BJ (cell line): Measurements from ENCODE around the gene LGR5. TPM values are rescaled to one million over a fixed set of nuclear protein-coding genes. Genes with fewer than 3 reads are reported as not detected.

Source experiments
- CTCF ChIA-PET: fragments of 350-600 bp; formaldehyde crosslinking; extraction: SDS; loops from one replicate; lab custom pipeline; 2021; ENCODE audit warnings: antibody characterized with exemption, inconsistent platforms; lab: Yijun Ruan, JAX
- POLR2A ChIA-PET: fragments of 300-600 bp; sonication (Branson Sonifier 250); formaldehyde crosslinking; extraction: SDS; loops from one replicate; lab custom pipeline; 2021; ENCODE audit warnings: antibody characterized with exemption; lab: Charles Lee
- DNase-seq: peaks from one replicate; pipeline ENCODE4 v3.0.0-alpha.2; 2011; ENCODE audit warnings: low read depth
- H3K27me3 ChIP-seq: 2 replicates; pipeline ENCODE4 v1.6.0; 2011; ENCODE audit warnings: low read length; ENCODE audit not compliant: control insufficient read depth, insufficient read depth
- H3K36me3 ChIP-seq: 2 replicates; pipeline ENCODE4 v1.5.1; 2011; ENCODE audit warnings: low read length; ENCODE audit not compliant: control insufficient read depth, insufficient read depth
- H3K4me3 ChIP-seq: 2 replicates; pipeline ENCODE4 v1.5.1; 2011; ENCODE audit warnings: low read depth, mild to moderate bottlenecking, control low read depth, low read length
- CTCF ChIP-seq: IDR thresholded peaks from 2 replicates; pipeline ENCODE4 v1.5.1; 2011; ENCODE audit warnings: low read depth, mild to moderate bottlenecking, control low read depth, inconsistent platforms, low read length, moderate library complexity; ENCODE audit not compliant: insufficient read depth
- polyA minus RNA-seq: library from RNA; depleted of rRNA, polyadenylated mRNA; stranded (reverse); fragments of >200 nt; gene quantifications from 2 replicates; pipeline ENCODE4 v1.2.3, GENCODE V29; 2011; rRNA and poly(A)+ RNA removed
- polyA plus RNA-seq: library from polyadenylated mRNA; depleted of rRNA; stranded (reverse); fragments of >200 nt; gene quantifications from 2 replicates; pipeline ENCODE4 v1.2.3, GENCODE V29; 2011; rRNA removed

Gene LGR5
- 0.09 and 0.23 TPM in 2 replicates for polyA plus RNA-seq
- 0.05 TPM in 1 of 2 replicates, not detected in the other for polyA minus RNA-seq

GRCh38 chr12:71439613-71440344 lies at the start of gene LGR5:
TSS of gene LGR5 (plus strand) at chr12:71439798. CDS start at chr12:71440081, 283 bp downstream.
- ChIA-PET POLR2A (no interaction called here), CTCF (interaction anchor here (0.6 to 1.7 kb wide), 2 partner anchors 16 to 303 kb away, joined by 3 to 5 read pairs; no protein-coding TSS in a partner anchor)
- TF ChIP-seq CTCF, result no peak
- DNase-seq, result no peak
- no peaks in the 10 kb centered on the region for H3K36me3 ChIP-seq
- H3K4me3 ChIP-seq, result peak within 1 kb of the TSS; percentile 28
- H3K27me3 ChIP-seq, result peaks cover 36% of the 10 kb centered on the region

GRCh38 chr12:71392521-71393145 lies 47.0 kb upstream of the LGR5 start:
- DNase-seq, result peak; percentile 19
- Histone ChIP-seq H3K4me3 (no peak overlapping the region), H3K36me3 (no peaks in the 10 kb centered on the region), H3K27me3 (no peaks in the 10 kb centered on the region)
- POLR2A ChIA-PET, result interaction anchor here (0.6 kb wide), 1 partner anchor 87 kb away, joined by 3 read pairs; no protein-coding TSS in a partner anchor
- TF ChIP-seq CTCF, result peak; percentile 85
- CTCF ChIA-PET, result interaction anchor here (0.8 to 2.5 kb wide), 16 partner anchors 9 to 664 kb away, joined by 3 to 27 read pairs (median 4); no protein-coding TSS in a partner anchor

GRCh38 chr12:71393625-71394024 lies 46.0 kb upstream of the LGR5 start:
- Histone ChIP-seq H3K4me3 (no peak overlapping the region), H3K36me3 (no peaks in the 10 kb centered on the region), H3K27me3 (no peaks in the 10 kb centered on the region)
- CTCF ChIA-PET, result interaction anchor here (1.3 to 2.1 kb wide), 3 partner anchors 8 to 80 kb away, joined by 3 to 11 read pairs (median 10); no protein-coding TSS in a partner anchor
- POLR2A ChIA-PET, result interaction anchor here (0.6 kb wide), 1 partner anchor 86 kb away, joined by 3 read pairs; no protein-coding TSS in a partner anchor
- DNase-seq, result no peak
- no peak for TF ChIP-seq CTCF

GRCh38 chr12:71397433-71397954 lies 42.1 kb upstream of the LGR5 start:
- no peaks in the 10 kb centered on the region for H3K36me3 ChIP-seq
- ChIA-PET POLR2A (no interaction called here), CTCF (no interaction called here)
- no peak for TF ChIP-seq CTCF
- H3K27me3 ChIP-seq, result peaks cover 10% of the 10 kb centered on the region
- H3K4me3 ChIP-seq, result no peak overlapping the region
- peak; percentile 90 for DNase-seq

- ChIA-PET POLR2A (no interaction called here), CTCF (interaction anchor here (1.3 to 6.3 kb wide), 2 partner anchors 17 to 348 kb away, joined by 7 to 28 read pairs; no protein-coding TSS in a partner anchor)
- H3K4me3 ChIP-seq, result no peak overlapping the region
- DNase-seq, result no peak
- H3K36me3 ChIP-seq, result no peaks in the 10 kb centered on the region
- TF ChIP-seq CTCF, result no peak
- H3K27me3 ChIP-seq, result peaks cover 10% of the 10 kb centered on the region
These were observed 40.4 kb upstream of the LGR5 start for GRCh38 chr12:71399197-71399596.
